ENCODE measurements around the gene GPR153. TPM values are rescaled to one million over a fixed set of nuclear protein-coding genes. Genes with fewer than 3 reads are reported as not detected.

The GPR153 gene
- total and polyA plus RNA-seq, 5 donors from 2014 or later: 0.15 TPM; not detected in 4

- H3K27me3 Mint-ChIP-seq: no peaks in the 10 kb centered on the region
- no peaks in the 10 kb centered on the region for H3K27me3 ChIP-seq (ENCODE audit: control insufficient read depth, insufficient read depth, low read length)
- H3K4me1 Mint-ChIP-seq: no peaks in the 10 kb centered on the region
- no peaks in the 10 kb centered on the region for H3K9me3 Mint-ChIP-seq
- H3K4me1 ChIP-seq (ENCODE audit: control insufficient read depth, insufficient read depth, low read length, poor library complexity, severe bottlenecking): no peaks in the 10 kb centered on the region
- H3K36me3 ChIP-seq (ENCODE audit: control insufficient read depth, insufficient read depth, low read length): no peaks in the 10 kb centered on the region
- H3K27ac ChIP-seq (ENCODE audit: insufficient read depth, low read length, poor library complexity, severe bottlenecking): no peak overlapping the region
- H3K9me3 ChIP-seq (ENCODE audit: control insufficient read depth in 2 of 2, low read length in 2 of 2): no peaks in the 10 kb centered on the region
- H3K4me3 ChIP-seq (ENCODE audit: low read depth, low read length): no peak overlapping the region
- DNase-seq (no peak), ATAC-seq (ENCODE audit: low read depth in 2 of 2) (no peak)
- H3K4me3 Mint-ChIP-seq: no peak overlapping the region
- H3K36me3 Mint-ChIP-seq: no peaks in the 10 kb centered on the region
- H3K27ac Mint-ChIP-seq: no peak overlapping the region
Observed at GRCh38 chr1:6285336-6285735, 24.4 kb upstream of the GPR153 start.

GRCh38 chr1:6282577-6283270 is 21.8 kb upstream of the GPR153 start:
- ATAC-seq (ENCODE audit: low read depth in 2 of 2): no peak
- Histone ChIP-seq H3K27ac (ENCODE audit: insufficient read depth, low read length, poor library complexity, severe bottlenecking) (no peak overlapping the region), H3K27me3 (ENCODE audit: control insufficient read depth, insufficient read depth, low read length) (no peaks in the 10 kb centered on the region), H3K36me3 (ENCODE audit: control insufficient read depth, insufficient read depth, low read length) (no peaks in the 10 kb centered on the region), H3K4me1 (ENCODE audit: control insufficient read depth, insufficient read depth, low read length, poor library complexity, severe bottlenecking) (no peaks in the 10 kb centered on the region), H3K9me3 (ENCODE audit: control insufficient read depth in 2 of 2, low read length in 2 of 2) (no peaks in the 10 kb centered on the region), H3K4me3 (ENCODE audit: low read depth, low read length) (no peak overlapping the region)
- Mint-ChIP-seq H3K9me3 (no peaks in the 10 kb centered on the region), H3K4me1 (no peaks in the 10 kb centered on the region), H3K27me3 (no peaks in the 10 kb centered on the region), H3K36me3 (peaks cover 6% of the 10 kb centered on the region), H3K4me3 (no peak overlapping the region), H3K27ac (no peak overlapping the region)
- no peak for DNase-seq

DNA sequence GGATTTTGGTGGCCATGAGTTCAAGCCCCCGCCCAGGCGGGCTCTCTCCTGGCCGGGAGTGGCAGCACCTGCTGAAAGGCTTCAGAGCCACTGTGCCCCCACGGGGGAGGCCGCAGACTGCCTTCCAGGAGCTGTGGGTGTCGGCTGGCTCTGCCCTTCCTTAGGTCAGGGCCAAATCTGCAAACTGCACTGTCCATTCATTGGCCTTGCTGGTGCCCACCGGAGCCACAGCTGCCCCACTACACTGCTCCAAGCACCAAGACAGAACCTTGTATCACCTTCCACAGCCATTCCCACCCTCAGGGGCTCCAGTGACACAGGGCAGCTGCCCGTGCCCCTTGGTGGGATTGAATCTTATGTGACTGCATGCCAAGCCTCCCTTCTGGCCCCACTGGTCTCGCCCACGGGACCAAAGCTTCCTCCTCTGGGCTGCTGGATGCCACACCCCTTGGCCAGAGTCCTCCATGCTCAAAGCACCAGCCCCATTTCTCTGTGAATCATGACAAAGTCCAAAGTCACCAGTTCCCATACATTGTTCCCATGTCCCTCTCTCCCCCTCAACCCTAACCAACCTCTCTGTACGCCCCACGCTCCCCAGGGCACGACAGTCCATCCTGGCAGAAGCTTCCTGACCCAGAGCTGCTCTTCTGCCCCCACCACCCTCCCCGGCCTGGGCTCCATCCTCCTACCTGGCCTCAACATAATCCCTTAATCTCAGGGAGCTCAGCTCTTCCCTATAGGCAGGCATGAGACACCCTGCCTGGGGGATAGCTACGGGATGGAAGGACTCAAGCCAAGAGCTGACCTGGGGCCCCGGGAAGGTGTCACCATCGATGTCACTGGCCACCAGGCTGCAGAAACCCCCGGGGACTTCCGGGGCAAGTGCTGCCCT is 20.9 kb upstream of the GPR153 start:
- H3K4me3 Mint-ChIP-seq: no peak overlapping the region
- H3K9me3 Mint-ChIP-seq: no peaks in the 10 kb centered on the region
- H3K27me3 Mint-ChIP-seq: no peaks in the 10 kb centered on the region
- Histone ChIP-seq H3K4me3 (ENCODE audit: low read depth, low read length) (no peak overlapping the region), H3K9me3 (ENCODE audit: control insufficient read depth in 2 of 2, low read length in 2 of 2) (no peaks in the 10 kb centered on the region), H3K27me3 (ENCODE audit: control insufficient read depth, insufficient read depth, low read length) (no peaks in the 10 kb centered on the region), H3K36me3 (ENCODE audit: control insufficient read depth, insufficient read depth, low read length) (no peaks in the 10 kb centered on the region), H3K27ac (ENCODE audit: insufficient read depth, low read length, poor library complexity, severe bottlenecking) (no peak overlapping the region), H3K4me1 (ENCODE audit: control insufficient read depth, insufficient read depth, low read length, poor library complexity, severe bottlenecking) (no peaks in the 10 kb centered on the region)
- no peaks in the 10 kb centered on the region for H3K4me1 Mint-ChIP-seq
- DNase-seq (no peak), ATAC-seq (ENCODE audit: low read depth in 2 of 2) (no peak)
- H3K36me3 Mint-ChIP-seq: peaks cover 9% of the 10 kb centered on the region
- no peak overlapping the region for H3K27ac Mint-ChIP-seq

GRCh38 chr1:6280761-6281451 is 20.0 kb upstream of the GPR153 start:
- Histone ChIP-seq H3K9me3 (ENCODE audit: control insufficient read depth in 2 of 2, low read length in 2 of 2) (no peaks in the 10 kb centered on the region), H3K36me3 (ENCODE audit: control insufficient read depth, insufficient read depth, low read length) (no peaks in the 10 kb centered on the region), H3K27me3 (ENCODE audit: control insufficient read depth, insufficient read depth, low read length) (no peaks in the 10 kb centered on the region), H3K4me1 (ENCODE audit: control insufficient read depth, insufficient read depth, low read length, poor library complexity, severe bottlenecking) (no peaks in the 10 kb centered on the region), H3K4me3 (ENCODE audit: low read depth, low read length) (no peak overlapping the region), H3K27ac (ENCODE audit: insufficient read depth, low read length, poor library complexity, severe bottlenecking) (no peak overlapping the region)
- DNase-seq (no peak), ATAC-seq (ENCODE audit: low read depth in 2 of 2) (no peak)
- Mint-ChIP-seq H3K27me3 (no peaks in the 10 kb centered on the region), H3K9me3 (no peaks in the 10 kb centered on the region), H3K36me3 (peaks cover 9% of the 10 kb centered on the region), H3K27ac (no peak overlapping the region), H3K4me1 (no peaks in the 10 kb centered on the region), H3K4me3 (no peak overlapping the region)

GRCh38 chr1:6279613-6280383 is 18.9 kb upstream of the GPR153 start:
- Mint-ChIP-seq H3K9me3 (no peaks in the 10 kb centered on the region), H3K36me3 (peaks cover 9% of the 10 kb centered on the region), H3K27me3 (no peaks in the 10 kb centered on the region), H3K27ac (no peak overlapping the region), H3K4me1 (no peaks in the 10 kb centered on the region), H3K4me3 (no peak overlapping the region)
- DNase-seq (no peak), ATAC-seq (ENCODE audit: low read depth in 2 of 2) (no peak)
- no peaks in the 10 kb centered on the region for H3K36me3 ChIP-seq (ENCODE audit: control insufficient read depth, insufficient read depth, low read length)
- H3K4me3 ChIP-seq (ENCODE audit: low read depth, low read length): no peak overlapping the region
- no peaks in the 10 kb centered on the region for H3K4me1 ChIP-seq (ENCODE audit: control insufficient read depth, insufficient read depth, low read length, poor library complexity, severe bottlenecking)
- no peaks in the 10 kb centered on the region for H3K9me3 ChIP-seq (ENCODE audit: control insufficient read depth in 2 of 2, low read length in 2 of 2)
- no peak overlapping the region for H3K27ac ChIP-seq (ENCODE audit: insufficient read depth, low read length, poor library complexity, severe bottlenecking)
- no peaks in the 10 kb centered on the region for H3K27me3 ChIP-seq (ENCODE audit: control insufficient read depth, insufficient read depth, low read length)

- H3K27ac Mint-ChIP-seq: peak overlapping the region in 2 of 3 donors; percentile 55 to 80
- no peaks in the 10 kb centered on the region for H3K4me1 Mint-ChIP-seq
- H3K27me3 Mint-ChIP-seq: no peaks in the 10 kb centered on the region
- no peak overlapping the region for H3K4me3 Mint-ChIP-seq
- ATAC-seq (ENCODE audit: low read depth in 2 of 2): no peak
- Histone ChIP-seq H3K4me3 (ENCODE audit: low read depth, low read length) (no peak overlapping the region), H3K9me3 (ENCODE audit: control insufficient read depth in 2 of 2, low read length in 2 of 2) (no peaks in the 10 kb centered on the region), H3K27ac (ENCODE audit: insufficient read depth, low read length, poor library complexity, severe bottlenecking) (no peak overlapping the region), H3K36me3 (ENCODE audit: control insufficient read depth, insufficient read depth, low read length) (no peaks in the 10 kb centered on the region), H3K27me3 (ENCODE audit: control insufficient read depth, insufficient read depth, low read length) (no peaks in the 10 kb centered on the region), H3K4me1 (ENCODE audit: control insufficient read depth, insufficient read depth, low read length, poor library complexity, severe bottlenecking) (no peaks in the 10 kb centered on the region)
- no peaks in the 10 kb centered on the region for H3K9me3 Mint-ChIP-seq
- no peak for DNase-seq
- peaks cover 9% of the 10 kb centered on the region for H3K36me3 Mint-ChIP-seq
Observed at GRCh38 chr1:6279066-6279465, 18.2 kb upstream of the GPR153 start.

GRCh38 chr1:6278263-6278662 is 17.4 kb upstream of the GPR153 start:
- ATAC-seq (ENCODE audit: low read depth in 2 of 2): no peak
- H3K36me3 Mint-ChIP-seq: peaks cover 9% of the 10 kb centered on the region

More at GRCh38 chr1:6278263-6278662, 17.4 kb upstream of the GPR153 start:
- Histone ChIP-seq H3K4me1 (ENCODE audit: control insufficient read depth, insufficient read depth, low read length, poor library complexity, severe bottlenecking) (no peaks in the 10 kb centered on the region), H3K27ac (ENCODE audit: insufficient read depth, low read length, poor library complexity, severe bottlenecking) (no peak overlapping the region), H3K4me3 (ENCODE audit: low read depth, low read length) (no peak overlapping the region), H3K27me3 (ENCODE audit: control insufficient read depth, insufficient read depth, low read length) (no peaks in the 10 kb centered on the region), H3K36me3 (ENCODE audit: control insufficient read depth, insufficient read depth, low read length) (no peaks in the 10 kb centered on the region), H3K9me3 (ENCODE audit: control insufficient read depth in 2 of 2, low read length in 2 of 2) (no peaks in the 10 kb centered on the region)
- Mint-ChIP-seq H3K4me3 (no peak overlapping the region), H3K27ac (peak overlapping the region in 1 of 3 donors; percentile 59), H3K4me1 (no peaks in the 10 kb centered on the region), H3K27me3 (no peaks in the 10 kb centered on the region), H3K9me3 (no peaks in the 10 kb centered on the region)
- no peak for DNase-seq

Measured in CD4-positive, CD25-positive, alpha-beta regulatory T cell (primary cell).